Panc1 (cell line): ENCODE measurements around the gene FOXK2. TPM values are rescaled to one million over a fixed set of nuclear protein-coding genes. Genes with fewer than 3 reads are reported as not detected.
"Not testable (repeated sequence)": the region's sequence is repeated elsewhere in the genome, so short reads cannot be mapped to it uniquely, and the experiment has no call there.

Experiments
- ATAC-seq: fragments of 200-7000 bp; cut with Tn5 transposase; 2 replicates; pipeline ENCODE4 v1.9.1; 2020; ENCODE audit warnings: mild to moderate bottlenecking, moderate library complexity
- BruUV-seq: library from RNA; stranded (reverse); fragments of 400-500 nt; replicated peaks from 2 replicates; lab custom pipeline; 2021; lab: Mats Ljungman, UMichigan
- CTCF ChIA-PET: fragments of 300-600 bp; sonication (Branson Sonifier 250); formaldehyde crosslinking; loops from one replicate; lab custom pipeline; 2022; ENCODE audit warnings: antibody characterized with exemption; lab: Charles Lee
- POLR2A ChIA-PET: fragments of 300-600 bp; sonication (Branson Sonifier 250); formaldehyde crosslinking; loops from one replicate; lab custom pipeline; 2022; ENCODE audit warnings: antibody characterized with exemption; lab: Charles Lee
- DNase-seq: peaks from one replicate; pipeline ENCODE4 v3.0.0-alpha.2; 2010; ENCODE audit warnings: low read depth, low spot score
- H3K27ac ChIP-seq: 2 replicates; pipeline ENCODE4 v1.5.1; 2011; ENCODE audit warnings: mild to moderate bottlenecking, low read length, inconsistent platforms
- H3K27me3 ChIP-seq: fragments of 200-500 bp; sonication (Bioruptor generic); 2 replicates; pipeline ENCODE4 v1.6.0; 2014; ENCODE audit warnings: low read length, inconsistent platforms; ENCODE audit not compliant: control insufficient read depth, insufficient read depth
- H3K36me3 ChIP-seq: fragments of 200-500 bp; sonication (Bioruptor generic); 2 replicates; pipeline ENCODE4 v1.5.1; 2014; ENCODE audit warnings: inconsistent platforms, mild to moderate bottlenecking, low read length, moderate library complexity; ENCODE audit not compliant: control insufficient read depth, insufficient read depth
- H3K4me1 ChIP-seq: 2 replicates; pipeline ENCODE4 v1.5.1; 2011; ENCODE audit warnings: inconsistent platforms, mild to moderate bottlenecking, low read length, moderate library complexity; ENCODE audit not compliant: control insufficient read depth, insufficient read depth
- H3K4me3 ChIP-seq, 2 experiments: 2 replicates each; pipeline ENCODE4 v1.5.1; 2011 to 2012; ENCODE audit warnings: low read depth in 2 of 2, low read length in 2 of 2, mild to moderate bottlenecking in 2 of 2, inconsistent platforms in 1 of 2, moderate library complexity in 1 of 2
- H3K9me3 ChIP-seq: fragments of 200-500 bp; sonication (Bioruptor generic); 2 replicates; pipeline ENCODE4 v1.5.1; 2014; ENCODE audit warnings: low read depth, mild to moderate bottlenecking, inconsistent platforms, low read length, moderate library complexity; ENCODE audit not compliant: control insufficient read depth, insufficient read depth
- POLR2AphosphoS5 ChIP-seq: IDR thresholded peaks from 2 replicates; pipeline ENCODE4 v1.6.1; 2012; ENCODE audit warnings: mild to moderate bottlenecking, low read depth, low read length, moderate library complexity
- REST ChIP-seq, 2 experiments: IDR thresholded peaks; 2 replicates each; pipeline ENCODE4 v1.6.1; 2011 to 2012; ENCODE audit warnings: low read depth in 2 of 2, control low read depth in 1 of 2, low read length in 1 of 2, mild to moderate bottlenecking in 1 of 2, moderate library complexity in 1 of 2; ENCODE audit not compliant: insufficient read depth in 1 of 2
- SIN3A ChIP-seq: IDR thresholded peaks from 2 replicates; pipeline ENCODE4 v1.6.1; 2012; ENCODE audit warnings: low read depth, mild to moderate bottlenecking, low read length, moderate library complexity, borderline replicate concordance; ENCODE audit not compliant: insufficient read depth
- TCF7L2 ChIP-seq: IDR thresholded peaks from 2 replicates; pipeline ENCODE4 v1.6.1; 2011; ENCODE audit warnings: mild to moderate bottlenecking, low read depth, low read length, inconsistent platforms
- in situ Hi-C: cut with HindIII; loops from 2 replicates; pipeline ENCODE4 v1.10.0; 2016; ENCODE audit warnings: low sequenced_read_pairs, low pct_unique_long_range_greater_than_20kb
- intact Hi-C: fragments of 100-400 bp; cut with micrococcal nuclease; formaldehyde crosslinking; loops from one replicate; pipeline ENCODE4 v1.10.0; 2022; ENCODE audit not compliant: unreplicated experiment
- total RNA-seq: library from RNA; stranded (reverse); gene quantifications from one replicate; pipeline ENCODE4 v1.2.1, GENCODE V29; 2021; ENCODE audit not compliant: unreplicated experiment
- TF ChIP-seq, protein P1 (sequence below): fragments of 450-650 bp; IDR thresholded peaks from 2 replicates; pipeline ENCODE4 v1.5.1; 2017; ENCODE audit warnings: mild to moderate bottlenecking

The FOXK2 gene
- total RNA-seq, 1 experiment from 2014 or later = 143 TPM

DNA sequence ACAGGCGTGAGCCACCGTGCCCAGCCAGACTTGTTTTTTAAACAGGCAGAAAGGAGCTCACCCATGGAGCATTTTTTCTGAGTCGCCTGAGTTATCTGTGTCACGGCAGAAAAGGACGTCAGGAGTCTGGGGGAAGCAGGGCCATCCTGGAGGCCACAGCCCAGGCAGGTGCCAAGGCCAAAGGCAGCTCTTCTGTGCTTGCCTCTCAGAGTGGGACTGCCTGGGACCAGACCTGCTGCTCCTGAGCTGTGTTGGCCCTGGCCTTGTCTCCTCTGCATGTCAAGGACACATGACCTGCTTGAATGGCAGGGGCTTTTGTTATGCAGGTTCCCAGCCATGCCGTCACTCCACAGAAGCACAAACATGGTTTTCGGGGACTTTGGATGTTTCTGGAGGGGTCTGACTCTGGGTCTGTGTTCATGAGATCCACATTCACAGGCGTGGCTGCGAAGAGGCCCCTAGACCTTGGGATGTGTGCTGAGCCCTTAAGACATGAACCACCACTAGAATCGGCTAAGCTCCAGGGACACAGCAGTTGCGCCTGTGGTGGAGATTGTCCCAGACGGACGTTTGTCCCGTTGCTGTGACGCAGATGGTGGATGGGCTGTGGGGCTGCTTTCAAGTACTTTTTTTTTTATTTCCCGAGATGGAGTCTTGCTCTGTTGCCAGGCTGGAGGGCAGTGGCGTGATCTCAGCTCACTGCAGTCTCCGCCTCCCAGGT, 33.8 kb downstream of the FOXK2 start:
- BruUV-seq = no TSS peak
- Histone ChIP-seq H3K27me3 (no peaks in the 10 kb centered on the region), H3K4me3 (no peak overlapping the region), H3K4me1 (peaks cover 41% of the 10 kb centered on the region), H3K27ac (no peak overlapping the region), H3K9me3 (no peaks in the 10 kb centered on the region), H3K36me3 (no peaks in the 10 kb centered on the region)
- no peak for ATAC-seq
- intact Hi-C loops (no loop called here), in situ Hi-C loops (no loop called here)
- CTCF ChIA-PET = interaction anchor here (1.3 to 1.5 kb wide), 2 partner anchors 10 to 18 kb away, joined by 4 to 12 read pairs; no protein-coding TSS in a partner anchor
- TF ChIP-seq POLR2AphosphoS5 (no peak), REST (IDR thresholded peaks at IDR 0.05; ENCODE audit: insufficient read depth in 1 of 2, low read depth in 2 of 2, low read length in 1 of 2) (no peak), TCF7L2 (no peak), SIN3A (no peak)
- TF ChIP-seq, protein P1, sequence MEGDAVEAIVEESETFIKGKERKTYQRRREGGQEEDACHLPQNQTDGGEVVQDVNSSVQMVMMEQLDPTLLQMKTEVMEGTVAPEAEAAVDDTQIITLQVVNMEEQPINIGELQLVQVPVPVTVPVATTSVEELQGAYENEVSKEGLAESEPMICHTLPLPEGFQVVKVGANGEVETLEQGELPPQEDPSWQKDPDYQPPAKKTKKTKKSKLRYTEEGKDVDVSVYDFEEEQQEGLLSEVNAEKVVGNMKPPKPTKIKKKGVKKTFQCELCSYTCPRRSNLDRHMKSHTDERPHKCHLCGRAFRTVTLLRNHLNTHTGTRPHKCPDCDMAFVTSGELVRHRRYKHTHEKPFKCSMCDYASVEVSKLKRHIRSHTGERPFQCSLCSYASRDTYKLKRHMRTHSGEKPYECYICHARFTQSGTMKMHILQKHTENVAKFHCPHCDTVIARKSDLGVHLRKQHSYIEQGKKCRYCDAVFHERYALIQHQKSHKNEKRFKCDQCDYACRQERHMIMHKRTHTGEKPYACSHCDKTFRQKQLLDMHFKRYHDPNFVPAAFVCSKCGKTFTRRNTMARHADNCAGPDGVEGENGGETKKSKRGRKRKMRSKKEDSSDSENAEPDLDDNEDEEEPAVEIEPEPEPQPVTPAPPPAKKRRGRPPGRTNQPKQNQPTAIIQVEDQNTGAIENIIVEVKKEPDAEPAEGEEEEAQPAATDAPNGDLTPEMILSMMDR = no peak
- no peak for DNase-seq
- POLR2A ChIA-PET = no interaction called here

- H3K9me3 ChIP-seq, H3K27me3 ChIP-seq, H3K36me3 ChIP-seq, H3K4me3 ChIP-seq, POLR2A ChIA-PET, intact Hi-C loops, CTCF ChIA-PET, ATAC-seq, BruUV-seq, H3K27ac ChIP-seq, DNase-seq, in situ Hi-C loops: not testable (repeated sequence)
- H3K4me1 ChIP-seq = peaks cover 18% of the 10 kb centered on the region
Observed at GRCh38 chr17:82557510-82557909, 38.0 kb downstream of the FOXK2 start.

GRCh38 chr17:82559566-82560251, 40.2 kb downstream of the FOXK2 start:
- no peaks in the 10 kb centered on the region for H3K36me3 ChIP-seq
- H3K4me1 ChIP-seq = peaks cover 11% of the 10 kb centered on the region
- ChIA-PET CTCF (no interaction called here), POLR2A (interaction anchor here (0.6 to 0.9 kb wide), 2 partner anchors 12 to 108 kb away, joined by 3 read pairs; no protein-coding TSS in a partner anchor)
- H3K9me3 ChIP-seq = no peaks in the 10 kb centered on the region
- DNase-seq = no peak
- no peak for ATAC-seq
- in situ Hi-C loops (no loop called here), intact Hi-C loops (no loop called here)
- H3K27me3 ChIP-seq = no peaks in the 10 kb centered on the region
- no peak for TF ChIP-seq REST (IDR thresholded peaks at IDR 0.05; ENCODE audit: insufficient read depth in 1 of 2, low read depth in 2 of 2, low read length in 1 of 2)
- TF ChIP-seq, protein P1 = no peak
- TF ChIP-seq TCF7L2 = no peak
- no peak for TF ChIP-seq POLR2AphosphoS5
- TF ChIP-seq SIN3A = no peak
- BruUV-seq = no TSS peak
- no peak overlapping the region for H3K27ac ChIP-seq
- H3K4me3 ChIP-seq = no peak overlapping the region
